H1 (cell line): Measurements from ENCODE around the gene MSI2.

Experiments used
- CBX8 ChIP-seq: fragments of 300-800, 300-1000 bp; sonication (generic); IDR thresholded peaks from 2 replicates; pipeline ENCODE4 v1.7.1; 2016; ENCODE audit warnings: low read depth, low read length, borderline replicate concordance
- EGR1 ChIP-seq: IDR thresholded peaks from 2 replicates; pipeline ENCODE4 v1.6.1; 2011; ENCODE audit warnings: low read depth, low read length, borderline replicate concordance
- KDM1A ChIP-seq: fragments of 200-600, 300-600 bp; sonication (generic); IDR thresholded peaks from 2 replicates; pipeline ENCODE4 v1.7.1; 2016; ENCODE audit warnings: mild to moderate bottlenecking, low read length, borderline replicate concordance
- SUZ12 ChIP-seq: fragments of 200-600 bp; sonication (generic); IDR thresholded peaks from 2 replicates; pipeline ENCODE4 v1.6.1; 2012; ENCODE audit warnings: mild to moderate bottlenecking, inconsistent platforms, low read length, moderate library complexity, mixed read lengths
- TAF1 ChIP-seq: IDR thresholded peaks from 2 replicates; pipeline ENCODE4 v1.6.1; 2011; ENCODE audit warnings: mild to moderate bottlenecking, low read depth, low read length
- YY1 ChIP-seq: IDR thresholded peaks from 2 replicates; pipeline ENCODE4 v1.6.1; 2011; ENCODE audit warnings: low read depth, mild to moderate bottlenecking, low read length
- TF ChIP-seq, protein P1 (sequence below), 3 experiments: IDR thresholded peaks; 1 replicate in 2 of 3; 2 replicates in 1 of 3; pipeline versions ENCODE4 v1.5.1 to v1.6.1; 2011; ENCODE audit warnings: low read length in 3 of 3, mild to moderate bottlenecking in 3 of 3, inconsistent platforms in 2 of 3, low read depth in 1 of 3, moderate library complexity in 1 of 3; ENCODE audit not compliant: insufficient read depth in 1 of 3; ENCODE audit errors: control extremely low read depth in 1 of 3

DNA sequence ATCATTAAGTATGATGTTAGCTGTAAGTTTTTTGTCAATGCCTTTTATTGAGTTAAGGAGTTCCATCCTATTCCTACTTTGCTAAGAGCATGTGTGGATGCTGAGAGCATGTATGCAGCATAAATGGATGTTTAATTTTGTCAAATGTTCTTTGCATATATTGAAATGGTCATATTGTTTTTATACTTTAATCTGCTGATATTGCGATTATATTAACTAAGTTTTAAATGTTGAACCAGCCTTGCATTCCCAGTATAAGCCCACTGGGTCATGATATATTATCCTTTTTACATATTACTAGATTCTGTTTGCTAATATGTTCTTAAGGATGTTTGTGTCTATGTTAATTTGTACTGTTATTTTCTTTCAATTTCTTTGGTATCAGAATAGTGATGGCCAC is 435.6 kb downstream of the MSI2 start:
- no peak for TF ChIP-seq EGR1
- TF ChIP-seq, protein P1, sequence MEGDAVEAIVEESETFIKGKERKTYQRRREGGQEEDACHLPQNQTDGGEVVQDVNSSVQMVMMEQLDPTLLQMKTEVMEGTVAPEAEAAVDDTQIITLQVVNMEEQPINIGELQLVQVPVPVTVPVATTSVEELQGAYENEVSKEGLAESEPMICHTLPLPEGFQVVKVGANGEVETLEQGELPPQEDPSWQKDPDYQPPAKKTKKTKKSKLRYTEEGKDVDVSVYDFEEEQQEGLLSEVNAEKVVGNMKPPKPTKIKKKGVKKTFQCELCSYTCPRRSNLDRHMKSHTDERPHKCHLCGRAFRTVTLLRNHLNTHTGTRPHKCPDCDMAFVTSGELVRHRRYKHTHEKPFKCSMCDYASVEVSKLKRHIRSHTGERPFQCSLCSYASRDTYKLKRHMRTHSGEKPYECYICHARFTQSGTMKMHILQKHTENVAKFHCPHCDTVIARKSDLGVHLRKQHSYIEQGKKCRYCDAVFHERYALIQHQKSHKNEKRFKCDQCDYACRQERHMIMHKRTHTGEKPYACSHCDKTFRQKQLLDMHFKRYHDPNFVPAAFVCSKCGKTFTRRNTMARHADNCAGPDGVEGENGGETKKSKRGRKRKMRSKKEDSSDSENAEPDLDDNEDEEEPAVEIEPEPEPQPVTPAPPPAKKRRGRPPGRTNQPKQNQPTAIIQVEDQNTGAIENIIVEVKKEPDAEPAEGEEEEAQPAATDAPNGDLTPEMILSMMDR (IDR thresholded peaks at IDR 0.05; ENCODE audit: control extremely low read depth in 1 of 3, insufficient read depth in 1 of 3, low read depth in 1 of 3, low read length in 3 of 3), result no peak
- TF ChIP-seq SUZ12, result no peak
- TF ChIP-seq CBX8, result no peak
- TF ChIP-seq KDM1A, result no peak
- no peak for TF ChIP-seq TAF1
- no peak for TF ChIP-seq YY1
